GM19351 (cell line): Measurements from ENCODE around the gene TMC1.
"Not testable (repeated sequence)": the region's sequence is repeated elsewhere in the genome, so short reads cannot be mapped to it uniquely, and the experiment has no call there.

Source experiments
- ATAC-seq: cut with Tn5 transposase; IDR thresholded peaks from one replicate; pipeline ENCODE4 v1.9.1; 2021; ENCODE audit warnings: mild to moderate bottlenecking, moderate library complexity; ENCODE audit not compliant: unreplicated experiment

The TMC1 gene

GRCh38 chr9:72749276-72749675, 227.9 kb downstream of the TMC1 start:
- no peak for ATAC-seq

DNA sequence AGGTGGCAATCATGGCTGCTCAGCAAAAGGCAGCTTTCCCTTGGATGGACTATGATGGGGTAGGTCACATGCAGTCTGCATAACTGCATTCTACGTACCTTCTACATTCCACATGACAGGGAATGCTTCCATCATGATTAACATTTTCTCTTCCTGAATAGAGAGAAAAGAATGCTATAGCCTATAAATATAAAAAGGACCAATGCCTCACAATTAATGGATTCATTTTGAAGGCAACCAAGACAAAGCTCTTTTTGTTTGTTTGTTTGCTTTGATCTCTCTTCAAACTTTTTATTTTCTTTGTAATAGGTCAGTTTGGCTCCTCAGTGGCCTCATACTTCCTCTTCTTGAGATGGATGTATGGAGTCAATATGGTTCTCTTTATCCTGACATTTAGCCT, 230.1 kb downstream of the TMC1 start:
- ATAC-seq, result no peak

DNA sequence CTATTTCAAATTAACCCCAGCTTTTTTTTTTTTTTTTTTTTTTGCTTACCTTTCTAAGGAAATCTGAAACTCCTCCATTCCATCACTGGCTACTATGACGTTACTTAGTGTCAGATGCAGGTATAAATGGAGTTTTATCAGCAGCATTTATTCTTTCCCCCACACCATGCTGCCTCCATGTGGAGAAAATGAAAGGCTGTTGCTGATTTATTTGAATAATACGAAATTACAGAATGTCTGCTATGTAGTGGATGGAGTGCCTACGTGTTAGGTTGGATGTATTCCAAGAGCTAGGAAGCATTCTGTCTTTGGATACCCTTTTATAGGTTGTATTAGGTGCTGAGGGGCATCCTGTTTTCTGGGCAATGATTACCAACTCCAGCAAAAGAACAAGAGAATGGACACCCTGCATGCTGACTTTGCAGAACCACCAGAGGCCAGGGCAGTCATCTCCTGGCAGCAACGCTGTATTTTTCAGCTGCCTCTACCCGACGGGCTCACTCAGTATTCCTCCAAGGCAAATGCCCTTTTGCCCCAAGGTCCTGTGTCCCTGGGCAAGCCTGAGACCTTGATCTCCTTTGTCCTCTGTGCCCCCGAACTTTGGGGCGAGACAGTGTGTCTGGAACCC, 232.0 kb downstream of the TMC1 start:
- ATAC-seq, result no peak

- ATAC-seq, result no peak
Measured at GRCh38 chr9:72755836-72756235, 234.4 kb downstream of the TMC1 start.

GRCh38 chr9:72758944-72759343, 237.5 kb downstream of the TMC1 start:
- no peak for ATAC-seq

DNA sequence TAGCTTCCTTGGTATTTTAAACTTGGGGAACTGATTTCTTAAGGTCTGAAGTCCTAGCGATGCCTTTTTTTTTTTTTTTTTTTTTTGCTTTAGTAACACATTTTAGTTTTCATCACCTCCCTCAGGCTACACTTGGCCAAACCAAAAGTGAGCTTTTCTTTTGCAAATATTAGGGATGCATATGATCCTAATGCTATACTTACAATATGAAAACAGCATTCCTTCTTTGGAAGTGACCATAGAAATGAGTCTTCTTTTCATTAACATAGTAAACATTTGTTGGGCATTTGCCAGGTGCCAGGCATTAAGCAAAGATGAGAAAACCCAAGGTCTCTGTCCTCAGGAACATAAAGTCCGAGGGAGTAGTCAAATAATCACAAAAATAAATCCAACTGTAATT, 241.6 kb downstream of the TMC1 start:
- ATAC-seq, result no peak

DNA sequence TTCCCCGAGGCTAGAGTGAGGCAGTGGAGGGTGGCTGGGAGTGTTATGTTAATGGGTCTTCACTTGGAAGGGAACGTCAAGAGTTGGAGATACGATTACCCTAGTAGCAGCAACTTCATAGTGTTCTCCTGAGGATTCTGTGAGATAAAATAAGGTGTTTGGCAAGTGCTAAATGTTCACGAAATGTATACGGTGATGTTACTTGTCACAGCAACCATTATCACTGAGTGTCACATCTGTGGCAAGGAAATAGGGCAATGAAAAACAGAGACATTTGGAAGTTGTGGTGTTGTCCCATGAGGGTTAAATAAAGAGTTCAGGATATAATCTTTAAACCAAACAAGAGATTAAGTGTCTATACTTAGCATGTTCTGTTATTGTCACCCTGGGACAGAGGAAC, 248.1 kb downstream of the TMC1 start:
- no peak for ATAC-seq

- no peak for ATAC-seq
Measured at GRCh38 chr9:72772661-72773060, 251.3 kb downstream of the TMC1 start.

- ATAC-seq, result peak; percentile 82
Measured at GRCh38 chr9:72773570-72773969, 252.2 kb downstream of the TMC1 start.

DNA sequence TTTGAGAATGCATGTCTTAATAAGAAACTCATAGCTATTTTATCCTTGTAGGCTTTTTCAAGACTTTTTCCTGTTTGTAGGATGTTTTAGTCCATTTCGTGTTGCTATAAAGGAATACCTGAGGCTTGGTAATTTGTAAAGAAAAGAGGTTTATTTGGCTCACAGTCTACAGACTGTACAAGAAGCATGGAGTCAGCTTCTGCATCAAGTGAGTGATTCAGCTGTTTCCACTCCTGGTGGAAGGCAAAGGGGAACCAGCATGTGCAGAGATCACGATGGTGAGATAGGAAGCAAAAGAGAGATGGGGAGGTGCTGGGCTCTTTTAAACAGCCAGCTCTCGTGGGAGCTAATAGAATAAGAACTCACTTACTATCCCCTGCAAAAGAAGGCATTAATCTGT, 254.2 kb downstream of the TMC1 start:
- no peak for ATAC-seq

- ATAC-seq, result no peak
Measured at GRCh38 chr9:72779614-72780013, 258.2 kb downstream of the TMC1 start.

DNA sequence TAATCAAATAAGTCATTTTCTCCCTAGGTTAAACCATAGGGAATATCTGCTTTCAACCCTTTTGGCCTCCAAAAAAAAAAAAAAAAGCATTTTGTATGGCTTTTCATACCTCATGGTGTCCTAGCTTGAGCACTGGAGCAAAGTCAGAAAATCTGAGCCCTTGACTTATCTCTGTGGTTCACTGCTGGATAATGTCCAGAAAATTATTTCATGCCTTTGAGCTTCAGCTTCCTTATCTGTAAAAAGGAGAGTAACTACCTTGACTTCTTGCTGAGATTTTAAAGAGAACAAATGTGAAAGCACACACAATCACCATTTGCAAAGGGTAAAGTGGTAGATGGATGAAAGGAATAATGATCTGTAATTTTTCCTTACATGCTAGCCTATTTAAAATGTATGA, 265.5 kb downstream of the TMC1 start:
- no peak for ATAC-seq

DNA sequence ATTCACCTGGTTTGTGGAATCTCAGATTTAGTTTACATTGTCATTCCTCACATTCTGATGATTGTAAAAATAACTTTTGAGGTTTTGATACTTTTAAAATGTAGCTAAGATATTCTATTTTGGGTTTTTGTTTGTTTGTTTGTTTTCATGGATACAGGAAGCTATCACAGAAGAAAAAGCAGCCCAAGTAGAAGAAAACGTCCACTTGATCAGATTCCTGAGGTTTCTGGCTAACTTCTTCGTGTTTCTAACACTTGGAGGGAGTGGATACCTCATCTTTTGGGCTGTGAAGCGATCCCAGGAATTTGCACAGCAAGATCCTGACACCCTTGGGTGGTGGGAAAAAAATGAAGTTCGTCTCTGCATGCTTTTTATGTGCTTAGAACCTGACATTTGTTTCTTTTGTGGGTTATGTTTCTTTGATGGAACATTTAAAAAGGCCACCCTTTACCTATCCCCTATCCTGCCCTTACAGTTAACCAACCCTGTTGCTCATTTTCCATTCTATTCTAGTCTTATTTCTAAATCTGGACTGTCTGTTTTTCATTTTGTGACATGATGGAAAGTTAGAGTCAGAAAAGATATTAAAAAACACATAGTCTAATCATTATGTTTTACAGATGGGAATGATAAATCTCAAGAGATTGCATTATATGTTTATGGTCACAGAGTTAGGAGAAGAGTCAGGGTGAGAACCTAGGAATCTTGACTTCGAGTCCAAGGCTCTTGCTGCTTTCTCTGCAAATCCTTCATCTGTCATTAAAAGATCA, 267.7 kb downstream of the TMC1 start:
- no peak for ATAC-seq

GRCh38 chr9:72789885-72790284, 268.5 kb downstream of the TMC1 start:
- ATAC-seq, result no peak

GRCh38 chr9:72790989-72791388, 269.6 kb downstream of the TMC1 start:
- no peak for ATAC-seq

- ATAC-seq, result no peak
Measured at GRCh38 chr9:72791436-72791835, 270.0 kb downstream of the TMC1 start.

DNA sequence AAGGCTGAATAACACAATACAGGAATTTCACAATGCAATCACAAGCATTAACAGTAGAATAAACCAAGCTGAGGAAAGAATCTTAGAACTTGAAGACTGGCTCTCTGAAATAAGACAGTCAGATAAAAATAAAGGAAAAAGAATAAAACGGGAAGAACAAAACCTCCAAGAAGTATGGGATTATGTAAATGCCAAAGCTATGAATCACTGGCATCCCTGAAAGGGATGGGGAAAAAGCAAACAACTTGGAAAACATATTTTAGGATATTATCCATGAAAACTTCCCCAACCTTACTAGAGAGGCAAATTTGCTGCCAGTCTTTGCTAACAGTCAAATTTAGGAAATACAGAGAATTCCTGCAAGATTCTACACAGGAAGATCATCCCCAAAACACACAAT, 273.5 kb downstream of the TMC1 start:
- no peak for ATAC-seq

DNA sequence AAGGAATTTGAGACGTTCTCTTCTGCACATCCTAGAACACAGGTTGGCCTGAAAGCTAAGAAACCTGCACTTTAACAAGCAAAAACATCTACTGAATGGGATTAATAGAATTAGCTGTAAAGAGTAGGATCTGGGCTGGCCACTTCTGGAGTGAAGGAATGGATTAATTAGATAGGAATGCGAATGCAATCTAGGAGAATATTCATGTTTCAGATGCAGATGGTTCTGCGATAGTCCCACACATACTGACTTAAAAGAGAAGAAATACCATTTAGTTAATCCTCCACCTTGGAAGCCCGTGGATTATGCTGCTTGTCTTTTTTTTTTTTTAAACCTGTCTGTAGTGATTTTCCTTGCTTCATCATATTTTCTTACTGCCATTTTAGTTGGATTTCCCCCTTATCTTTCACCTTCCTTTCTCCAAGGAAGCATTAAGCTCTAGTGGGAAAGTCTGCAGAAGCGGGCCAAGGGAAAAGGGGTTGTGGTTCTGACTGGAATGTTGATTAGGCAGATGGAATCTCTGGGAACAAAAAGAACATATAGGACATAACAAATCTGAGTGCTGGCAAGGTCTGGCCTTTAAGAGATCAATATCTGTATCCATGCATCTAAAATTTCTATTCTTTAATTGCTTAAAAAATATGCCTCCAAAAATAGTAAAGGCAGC, 279.1 kb downstream of the TMC1 start:
- ATAC-seq, result no peak

- ATAC-seq, result no peak
Measured at GRCh38 chr9:72805238-72805637, 283.8 kb downstream of the TMC1 start.

GRCh38 chr9:72806313-72806809, 285.0 kb downstream of the TMC1 start:
- not testable (repeated sequence) for ATAC-seq

DNA sequence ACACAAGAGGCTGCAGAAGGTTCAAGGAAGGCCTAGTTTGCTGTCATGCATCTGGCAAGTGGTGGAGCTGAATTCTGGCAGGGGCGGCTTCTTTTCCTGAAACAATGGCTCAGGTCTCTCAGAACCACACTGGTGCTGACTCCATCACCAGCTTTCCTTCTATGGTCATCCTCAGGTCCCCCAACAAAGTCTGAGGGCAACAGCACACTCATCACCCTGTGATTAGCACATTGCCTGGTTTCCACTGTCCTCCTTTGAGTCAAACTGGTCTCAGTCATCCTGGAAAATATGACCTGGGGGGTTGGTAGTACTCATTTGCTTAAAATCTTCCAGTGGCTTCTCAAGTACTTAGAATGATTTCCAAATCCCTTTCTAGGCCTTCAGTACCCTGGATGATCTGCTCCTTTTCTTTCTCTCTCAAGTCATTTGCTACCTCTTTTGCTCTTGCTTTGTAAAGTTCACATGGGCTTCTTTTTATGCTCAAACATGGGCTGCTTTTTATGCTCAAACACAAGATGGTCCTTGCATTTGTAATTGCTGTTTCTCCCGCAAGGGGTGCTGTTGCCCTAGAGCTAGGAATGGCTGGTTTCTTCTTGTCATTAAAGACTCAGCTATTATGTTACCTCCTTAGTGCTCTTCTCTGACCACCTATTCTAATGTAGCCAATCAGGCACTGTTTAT, 286.5 kb downstream of the TMC1 start:
- ATAC-seq, result no peak

DNA sequence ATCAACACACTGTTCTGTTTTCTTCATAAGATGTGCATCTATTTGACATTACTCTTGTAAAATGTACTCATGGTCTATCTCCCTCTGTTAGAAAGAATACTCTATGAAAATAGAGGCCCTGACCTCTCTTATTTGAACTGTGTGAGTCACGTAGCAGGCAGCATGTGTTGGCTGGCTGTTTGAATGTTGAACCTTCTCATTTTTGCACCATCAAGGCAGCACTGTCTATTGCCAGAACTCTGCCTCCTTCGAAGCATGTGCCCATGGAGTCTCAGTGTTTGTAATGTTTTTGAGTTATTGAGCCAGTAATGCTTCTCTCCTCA, 287.0 kb downstream of the TMC1 start:
- no peak for ATAC-seq
